HG02798 (cell line): Measurements from ENCODE around the gene DNMBP.
A peak's percentile ranks its signal among the peaks of the same experiment; 100 is the strongest.
"Not testable (repeated sequence)": the region's sequence is repeated elsewhere in the genome, so short reads cannot be mapped to it uniquely, and the experiment has no call there.

Experiments
- ATAC-seq: cut with Tn5 transposase; IDR thresholded peaks from one replicate; pipeline ENCODE4 v1.9.1; 2021; ENCODE audit warnings: mild to moderate bottlenecking; ENCODE audit not compliant: unreplicated experiment, poor library complexity

DNMBP gene

DNA sequence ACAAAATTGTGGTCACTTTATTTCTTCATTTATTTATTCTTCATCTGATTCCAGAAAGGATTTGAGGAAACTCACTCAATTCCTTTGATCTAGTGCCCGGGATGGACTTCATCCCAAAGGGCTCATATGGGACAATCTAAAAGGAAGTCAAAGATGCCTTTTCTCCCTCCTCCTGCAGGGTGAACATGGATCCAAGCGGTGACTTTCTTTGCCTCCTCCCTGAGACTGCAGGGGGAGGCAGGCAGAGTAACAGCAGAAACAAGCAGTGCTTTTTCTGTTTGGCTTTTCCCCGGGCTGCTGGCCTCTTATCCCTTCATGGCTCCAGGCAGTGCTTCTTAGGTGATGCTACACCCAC is 10.0 kb upstream of the DNMBP start:
- no peak for ATAC-seq

DNA sequence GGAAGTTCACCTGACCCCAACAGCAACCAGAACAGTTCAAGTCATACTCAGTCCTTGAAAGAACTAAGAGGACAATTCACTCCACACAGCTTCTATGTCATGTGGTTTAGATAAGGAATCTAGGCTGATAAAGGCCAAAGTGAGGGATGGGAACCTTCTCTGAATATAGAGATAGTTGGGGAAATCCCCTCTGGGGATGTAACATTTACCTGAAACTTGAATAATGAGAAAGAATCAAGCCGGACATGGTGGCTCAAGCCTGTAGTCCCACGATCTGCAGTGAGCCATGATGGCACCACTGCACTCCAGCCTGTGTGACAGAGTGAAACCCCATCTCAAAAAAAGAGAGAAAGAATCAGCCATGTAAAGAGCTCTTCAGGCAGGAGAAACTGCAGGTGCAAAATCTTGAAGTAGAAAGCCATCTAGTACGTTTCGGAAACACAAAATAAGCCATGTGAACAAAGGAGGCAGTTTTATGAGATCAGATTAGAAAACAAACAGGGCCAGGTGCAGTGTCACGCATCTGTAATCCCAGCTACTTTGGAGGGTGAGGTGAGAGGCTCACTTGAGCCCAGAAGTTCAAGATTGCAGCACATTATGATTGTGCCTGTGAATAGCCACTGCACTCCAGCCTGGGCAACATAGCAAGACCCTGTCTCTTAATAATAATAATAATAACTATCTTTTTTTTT is 4.5 kb upstream of the DNMBP start:
- ATAC-seq: peak; percentile 65

DNA sequence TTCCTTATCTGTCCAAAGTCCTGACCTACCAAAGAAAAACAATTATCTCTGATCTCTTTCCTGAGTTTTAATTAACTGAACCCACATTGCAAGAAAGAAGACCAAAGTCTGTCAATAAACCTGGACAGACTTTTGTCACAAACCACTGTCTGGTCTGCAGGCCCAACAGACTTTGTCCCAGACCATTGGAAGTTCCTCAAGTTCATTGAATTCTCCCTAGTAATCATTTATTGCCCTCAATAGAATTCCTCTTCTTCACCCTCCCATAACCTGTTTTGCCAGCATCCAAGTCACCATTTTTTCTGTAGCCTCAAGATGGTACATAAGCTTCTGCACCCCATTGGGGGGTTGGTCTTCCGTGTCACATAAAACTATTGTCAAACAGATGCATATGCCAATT is 3.9 kb upstream of the DNMBP start:
- ATAC-seq: no peak

DNA sequence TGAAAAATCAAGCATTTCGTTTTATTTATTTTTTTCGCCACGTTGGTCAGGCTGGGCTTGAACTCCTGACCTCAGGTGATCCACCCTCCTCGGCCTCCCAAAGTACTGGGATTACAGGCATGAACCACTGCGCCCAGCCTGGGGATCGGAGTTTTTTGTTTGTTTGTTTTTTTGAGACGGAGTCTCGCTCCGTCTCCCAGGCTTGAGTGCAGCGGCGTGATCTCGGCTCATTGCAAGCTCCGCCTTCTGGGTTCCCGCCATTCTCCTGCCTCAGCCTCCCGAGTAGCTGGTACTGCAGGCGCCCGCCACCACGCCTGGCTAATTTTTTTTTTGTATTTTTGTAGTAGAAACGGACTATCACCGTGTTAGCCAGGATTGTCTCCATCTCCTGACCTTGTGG is 2.2 kb upstream of the DNMBP start:
- not testable (repeated sequence) for ATAC-seq

DNA sequence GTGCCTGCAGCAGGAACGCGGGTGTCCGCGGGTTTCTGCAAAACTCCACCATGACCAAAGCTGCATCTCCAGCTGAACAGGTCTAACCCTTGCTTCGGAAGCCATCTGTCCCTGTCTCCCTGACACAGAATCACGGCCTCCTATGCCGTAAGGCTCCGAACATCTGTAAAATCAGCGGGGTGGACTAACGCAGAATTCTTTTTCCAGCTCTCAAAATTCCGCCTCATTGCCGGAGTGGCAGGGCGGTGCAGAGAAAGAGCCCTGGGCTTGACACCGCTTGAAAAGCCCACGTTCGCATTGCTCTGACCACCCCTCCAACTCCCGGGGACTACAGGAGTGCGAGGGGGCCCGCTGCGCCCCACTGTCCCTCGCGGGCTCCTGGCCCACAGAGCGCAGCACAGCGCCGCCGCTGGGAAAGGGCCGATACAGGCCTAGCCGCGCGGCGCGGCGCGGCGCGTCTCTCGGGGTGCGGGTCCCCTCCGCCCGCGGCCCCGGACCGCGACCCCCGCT is 409 bp downstream of the DNMBP start:
- peak; percentile 62 for ATAC-seq

DNA sequence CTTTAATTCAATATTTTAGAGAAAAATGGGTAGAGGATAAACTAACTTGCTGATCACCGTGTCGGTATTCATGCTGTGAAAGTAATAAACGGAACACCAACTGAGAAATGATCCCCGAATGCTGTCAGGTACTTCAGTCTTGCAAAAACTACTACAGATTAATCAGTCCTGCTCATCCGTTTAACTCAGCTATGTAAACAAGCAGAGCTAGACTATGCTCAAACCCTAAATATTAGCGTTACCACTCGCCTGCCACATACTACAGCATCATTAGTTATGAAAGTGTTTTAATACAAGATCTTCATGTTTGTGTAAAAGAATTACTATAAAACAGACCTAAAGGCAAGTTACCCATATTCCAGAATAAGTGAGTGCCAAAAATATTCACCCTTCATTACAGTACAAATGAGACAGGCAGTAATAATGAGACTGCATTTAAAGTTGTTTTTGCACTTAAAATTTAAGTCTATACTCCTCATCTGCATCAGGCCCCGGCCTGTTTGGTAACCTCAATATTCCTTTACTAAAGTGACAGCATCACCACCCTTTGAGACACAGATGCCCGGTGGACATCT is 952 bp downstream of the DNMBP start:
- ATAC-seq: no peak

DNA sequence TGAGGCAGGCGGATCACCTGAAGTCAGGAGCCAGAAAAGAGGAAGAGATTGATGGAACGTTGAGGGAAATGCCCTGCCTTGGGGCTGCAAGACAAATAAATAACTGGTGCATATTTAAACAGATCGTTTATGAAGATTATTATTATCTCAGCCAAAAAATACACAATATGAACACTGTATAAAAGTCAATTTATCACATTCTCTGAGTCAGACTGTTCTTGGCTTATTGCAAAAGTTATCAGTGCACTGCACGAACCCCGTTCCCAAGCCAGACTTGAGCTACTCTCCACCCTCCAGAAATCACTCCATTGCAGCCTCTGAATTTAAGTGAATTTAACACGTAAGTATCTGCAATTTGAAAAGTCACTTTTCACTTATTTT is 1.6 kb downstream of the DNMBP start:
- no peak for ATAC-seq

DNA sequence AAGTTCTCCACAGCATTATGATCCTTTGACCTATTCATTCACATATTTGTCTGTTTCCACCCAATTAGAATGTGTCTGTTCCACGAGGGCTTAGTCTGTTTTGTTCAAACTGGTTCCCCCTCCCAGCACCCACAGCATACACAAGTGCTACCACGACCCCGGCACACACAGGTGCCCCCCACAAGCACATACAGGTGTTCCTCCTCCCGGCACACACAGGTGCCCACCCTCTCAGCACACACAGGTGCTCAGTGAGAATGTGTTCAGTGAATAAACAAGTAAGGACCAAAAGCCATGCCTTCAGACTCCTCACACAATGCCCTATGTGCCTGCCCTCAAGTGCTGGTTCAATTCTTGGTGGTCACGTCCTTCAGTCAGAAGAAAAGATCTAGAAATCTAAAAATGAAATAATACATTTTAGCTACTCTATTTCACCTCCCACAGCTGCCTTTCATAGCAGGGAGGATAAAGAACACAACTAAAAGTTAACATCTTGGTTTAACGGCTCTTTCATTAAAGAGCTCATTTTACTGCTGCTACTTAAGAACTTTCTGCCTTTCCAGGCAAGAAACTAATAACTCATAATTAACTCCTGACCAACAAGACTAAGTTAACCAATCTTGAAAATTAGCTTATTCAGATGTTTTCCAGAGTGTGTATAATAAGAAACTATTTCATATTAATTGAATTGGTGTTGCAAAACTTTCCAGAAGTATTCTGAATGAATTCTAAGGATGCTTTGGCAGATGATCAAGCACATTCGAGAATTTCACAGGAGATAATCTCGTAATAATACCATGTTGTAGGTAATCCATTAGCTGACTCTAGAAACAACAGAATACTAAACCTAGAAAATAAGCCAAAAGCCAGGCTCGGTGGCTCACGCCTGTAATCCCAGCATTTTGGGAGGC is 2.3 kb downstream of the DNMBP start:
- ATAC-seq: no peak

DNA sequence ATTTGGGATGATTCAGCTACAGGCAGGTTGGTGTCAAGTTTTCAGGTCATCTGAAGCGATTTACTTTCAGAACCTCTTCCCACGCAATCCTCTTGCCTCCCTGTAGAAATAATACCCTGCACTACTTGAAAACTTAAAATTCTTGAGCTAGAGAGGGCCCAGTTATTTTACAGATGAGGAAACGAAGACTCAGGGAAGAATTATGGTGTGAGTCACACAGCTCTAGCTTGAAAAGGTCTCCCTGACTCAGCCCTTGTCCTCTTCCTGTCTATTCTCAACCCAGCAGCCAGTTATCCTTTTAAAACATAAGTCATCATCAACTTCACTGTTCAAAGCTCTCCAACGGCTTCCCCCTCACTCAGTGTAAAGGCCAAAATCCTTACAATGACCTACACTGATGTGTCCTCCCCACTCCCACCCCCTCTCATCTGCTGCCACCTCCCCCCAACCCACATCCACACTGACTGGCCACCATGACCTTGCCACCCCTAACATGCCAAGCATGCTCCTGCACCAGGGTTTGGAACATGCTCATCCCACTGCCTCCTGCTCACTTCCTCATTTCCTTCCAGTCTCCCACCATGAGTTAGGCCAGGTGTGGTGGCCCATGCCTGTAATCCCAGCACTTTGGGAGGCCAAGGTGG is 3.4 kb downstream of the DNMBP start:
- ATAC-seq: no peak

DNA sequence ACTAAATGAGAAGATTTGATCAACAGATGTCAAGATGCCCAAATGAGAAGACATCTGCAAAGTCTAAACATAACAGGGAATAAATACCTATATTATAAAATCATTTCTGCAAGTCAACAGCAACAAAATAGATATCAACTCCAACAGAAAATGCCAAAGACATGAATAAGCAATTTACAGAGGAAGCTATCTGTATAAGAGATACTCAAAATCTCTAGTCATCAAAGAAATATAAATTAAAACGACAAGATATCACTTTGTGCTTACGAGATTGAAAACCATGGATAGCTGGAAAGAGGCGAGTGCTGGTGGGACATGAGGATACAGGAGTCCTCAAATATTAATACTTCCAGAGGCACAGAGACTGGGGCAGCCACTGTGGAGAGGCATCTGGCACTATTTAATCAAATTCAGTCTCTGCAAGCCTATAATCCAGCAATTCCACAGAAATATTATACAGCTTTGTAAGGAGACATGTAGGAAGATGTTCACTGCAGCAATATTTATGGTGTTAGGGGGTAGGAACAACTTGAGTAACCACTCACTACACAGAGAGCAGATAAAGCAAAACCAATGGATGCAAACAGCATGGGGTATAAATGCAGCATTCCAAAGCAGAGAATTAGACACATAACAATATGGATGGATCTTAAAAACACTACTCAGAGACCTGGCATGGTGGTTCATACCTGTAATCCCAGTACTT is 4.8 kb downstream of the DNMBP start:
- no peak for ATAC-seq

DNA sequence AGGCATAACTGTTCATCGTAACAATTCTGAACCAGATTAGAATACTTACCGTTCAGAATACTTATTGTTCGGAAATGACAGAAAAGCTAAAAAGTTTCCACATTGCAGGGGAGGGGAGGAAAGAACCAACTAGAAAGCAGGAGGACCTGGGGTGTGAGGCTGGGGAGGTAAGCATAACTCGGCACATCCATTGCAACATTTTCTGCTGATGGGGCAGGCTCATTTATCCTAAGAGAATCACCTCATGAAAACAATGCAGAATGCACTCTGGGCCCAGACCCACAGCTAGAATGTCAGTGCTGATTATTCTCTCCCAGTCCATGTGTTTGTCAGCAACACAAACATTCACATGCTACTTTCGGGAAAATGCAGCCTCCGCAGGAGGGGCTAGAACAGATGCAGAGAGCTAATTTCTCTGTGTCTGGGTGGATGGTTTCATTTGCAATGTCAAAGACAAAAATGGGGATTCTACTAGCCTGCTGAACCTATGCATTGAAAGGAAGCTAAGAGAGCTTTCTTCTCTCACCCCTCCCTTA is 9.6 kb downstream of the DNMBP start:
- no peak for ATAC-seq

DNA sequence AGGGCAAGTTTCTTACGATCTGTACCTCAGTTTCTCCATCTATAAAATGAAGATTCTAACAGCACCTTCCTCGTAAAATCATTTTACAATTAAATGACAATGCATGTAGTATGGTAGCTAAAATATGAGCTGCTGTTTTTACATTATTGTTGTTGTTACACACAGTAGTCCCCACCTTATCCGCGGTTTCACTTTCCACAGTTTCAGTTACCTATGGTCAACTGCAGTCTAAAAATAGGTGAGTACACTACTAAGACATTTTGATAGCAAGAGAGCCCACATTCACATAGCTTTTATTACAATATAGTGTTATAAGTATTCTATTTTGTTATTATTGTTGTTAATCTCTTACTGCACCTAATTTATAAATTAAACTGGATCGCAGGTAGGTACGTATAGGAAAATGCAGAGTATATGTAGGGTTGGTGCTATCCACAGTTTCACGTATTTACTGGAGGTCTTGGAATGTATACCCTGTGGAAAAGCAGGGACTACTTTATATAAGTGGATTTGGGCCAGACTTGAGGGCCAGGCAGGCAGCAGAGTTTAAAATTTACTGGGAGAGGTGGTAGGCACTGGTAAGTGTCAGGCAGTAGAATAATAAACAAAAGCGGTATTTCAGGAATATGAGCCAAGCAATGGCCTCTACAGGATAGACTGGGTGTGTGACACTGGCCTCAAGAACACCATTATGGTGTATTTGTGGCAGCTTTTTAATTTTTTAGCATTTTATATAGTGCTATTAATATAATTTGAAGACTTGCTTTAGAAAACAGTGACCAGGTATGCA is 10.2 kb downstream of the DNMBP start:
- ATAC-seq: no peak

DNA sequence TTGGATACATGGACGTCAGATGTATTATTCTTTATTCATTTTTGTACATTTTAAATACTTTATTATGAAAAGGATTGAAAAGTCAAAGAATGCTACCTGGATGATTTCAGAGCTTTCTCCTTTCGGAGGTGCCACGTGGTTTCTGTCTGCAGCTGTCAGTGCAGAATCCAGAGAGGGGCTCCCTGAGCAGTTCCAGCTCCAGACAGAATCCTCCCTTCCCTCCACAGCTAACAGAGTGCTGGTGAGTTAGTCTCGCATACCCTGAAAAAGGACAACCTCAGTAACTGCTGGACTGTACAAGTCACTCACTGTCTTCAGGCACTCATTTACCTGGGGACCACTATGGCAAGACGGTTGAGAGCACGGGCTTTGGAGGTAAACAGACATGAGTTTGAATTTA is 10.9 kb downstream of the DNMBP start:
- no peak for ATAC-seq

DNA sequence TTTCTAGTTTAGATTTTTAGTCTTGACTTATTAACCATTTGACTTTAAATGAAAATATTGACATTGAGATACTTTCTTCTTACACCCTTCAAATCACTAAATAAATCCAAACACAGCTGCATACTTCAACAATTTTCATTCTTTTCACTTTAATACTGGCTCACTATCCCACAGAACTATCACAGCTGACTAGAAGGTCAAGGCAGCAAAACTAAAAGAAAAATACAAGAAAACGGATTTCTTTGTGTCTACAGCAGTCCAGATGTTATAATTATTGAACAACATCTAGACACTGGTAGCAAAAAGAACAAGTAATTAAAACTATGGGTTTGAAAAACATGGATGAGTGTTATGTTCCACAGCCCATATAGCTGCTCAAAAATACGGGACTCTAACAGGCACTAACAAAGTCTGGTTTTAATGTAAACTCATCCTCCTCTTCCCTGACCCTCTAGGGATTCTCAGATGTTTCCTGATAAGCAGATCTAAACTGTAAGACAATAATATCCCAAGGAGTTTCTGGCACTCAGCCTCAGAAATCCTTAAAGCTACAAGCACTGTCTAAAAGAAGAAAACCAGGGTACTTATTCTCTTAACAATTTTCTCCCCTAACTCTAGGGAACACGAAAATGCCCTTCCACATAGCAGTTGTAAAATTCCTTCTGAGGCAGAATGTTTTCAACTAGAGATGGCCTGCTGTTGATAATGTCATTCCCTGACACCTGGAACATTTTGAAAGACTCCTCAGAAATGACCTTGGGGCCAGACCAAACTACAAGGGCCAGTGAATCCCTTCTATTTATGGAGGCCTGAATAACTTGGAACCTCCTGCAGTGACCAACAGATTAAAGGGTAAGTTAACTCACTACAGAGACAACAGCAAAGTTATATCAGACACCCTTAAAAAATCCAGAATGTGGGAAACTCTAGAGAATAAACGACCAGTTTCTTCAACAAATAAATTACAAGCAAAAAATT is 12.8 kb downstream of the DNMBP start:
- no peak for ATAC-seq

DNA sequence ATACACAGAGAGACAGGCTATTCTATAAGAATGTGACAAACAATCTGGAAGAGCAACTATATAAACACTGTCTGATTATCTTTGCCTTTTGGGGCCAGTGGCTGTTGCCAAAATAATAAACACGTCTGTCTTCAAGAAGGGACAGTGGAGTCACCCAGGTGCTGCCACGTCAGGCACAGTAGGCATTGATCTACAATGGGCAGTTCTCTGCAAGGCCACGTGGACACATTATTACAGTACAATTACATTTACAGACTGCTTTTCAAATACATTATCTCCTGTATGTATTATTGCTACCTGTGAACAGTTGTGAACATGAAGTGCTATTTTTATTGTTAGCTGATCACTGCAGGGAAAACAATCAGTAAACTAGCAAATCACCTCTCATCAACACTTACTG is 14.0 kb downstream of the DNMBP start:
- no peak for ATAC-seq

DNA sequence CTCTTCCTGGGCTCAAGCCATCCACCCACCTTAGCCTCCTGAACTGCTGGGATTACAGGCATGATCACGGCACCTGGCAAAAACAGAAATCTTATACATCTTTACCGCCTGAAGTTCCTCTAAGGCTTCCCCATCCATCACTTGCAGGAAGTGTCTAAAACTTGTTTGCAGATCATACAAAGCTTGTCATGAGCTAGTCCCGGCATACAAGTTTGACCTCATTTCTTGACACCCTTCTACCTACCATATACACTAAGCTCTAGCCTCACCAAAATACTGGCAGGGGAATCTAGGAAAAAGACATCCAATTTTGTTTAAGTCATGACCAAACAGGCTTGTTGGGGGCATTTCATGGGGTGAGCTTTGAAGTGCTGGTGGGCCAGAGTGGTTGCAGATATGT is 14.5 kb downstream of the DNMBP start:
- no peak for ATAC-seq

DNA sequence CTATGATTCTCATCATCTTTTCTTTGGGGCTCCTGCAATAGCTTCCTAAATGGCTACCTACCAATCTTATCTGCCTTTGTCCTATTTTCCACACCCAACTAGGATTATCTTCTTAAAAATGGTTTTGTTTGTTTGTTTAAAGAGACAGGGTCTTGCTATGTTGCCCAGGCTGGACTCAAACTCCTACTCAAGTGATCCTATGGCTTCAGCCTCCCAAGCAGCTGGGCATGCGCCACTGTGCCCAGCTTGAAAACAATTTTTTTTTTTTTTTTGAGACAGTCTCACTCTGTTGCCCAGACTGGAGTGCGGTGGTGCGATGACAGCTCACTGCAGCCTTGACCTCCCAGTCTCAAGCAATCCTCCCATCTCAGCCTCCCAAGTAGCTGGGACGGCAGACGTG is 14.9 kb downstream of the DNMBP start:
- no peak for ATAC-seq
